A549 treated with RU486 at 1 μM for 4 hours (cell line): ENCODE measurements around the gene PLXDC2. TPM values are rescaled to one million over a fixed set of nuclear protein-coding genes. Genes with fewer than 3 reads are reported as not detected.

Experiments
- total RNA-seq: library from RNA; stranded (reverse); fragments of 200-300 nt; extraction: Qiagen RNA extraction; gene quantifications from 5 replicates; pipeline ENCODE4 v1.2.3, GENCODE V29; 2022; ENCODE audit warnings: low read depth

PLXDC2 gene
- total RNA-seq: 0.02 to 0.05 TPM (median 0.03 TPM) in 3 of 5 replicates, not detected in the others

GRCh38 chr10:19816411-19817230 lies at the start of gene PLXDC2:
PLXDC2 (plus strand) TSS chr10:19816432.

